GM12878 (cell line): Measurements from ENCODE around the gene ARMC9. TPM values are rescaled to one million over a fixed set of nuclear protein-coding genes. Genes with fewer than 3 reads are reported as not detected.

Source experiments
- ATAC-seq: fragments of 200-7000 bp; cut with Tn5 transposase; 3 replicates; pipeline ENCODE4 v1.9.1; 2020; ENCODE audit warnings: mild to moderate bottlenecking, moderate library complexity
- BruUV-seq: library from RNA; stranded (reverse); fragments of 400-500 nt; replicated peaks from 2 replicates; lab custom pipeline; 2021; lab: Mats Ljungman, UMichigan
- CTCF ChIA-PET: fragments of 300-600 bp; sonication (Branson Sonifier 250); formaldehyde crosslinking; extraction: SDS; loops from one replicate; lab custom pipeline; 2021; ENCODE audit warnings: inconsistent platforms; lab: Yijun Ruan, JAX
- POLR2A ChIA-PET: fragments of 350-600 bp; formaldehyde crosslinking; extraction: SDS; loops from one replicate; lab custom pipeline; 2021; ENCODE audit warnings: inconsistent platforms; lab: Charles Lee
- RAD21 ChIA-PET: fragments of 300-600 bp; sonication (Branson Sonifier 250); formaldehyde crosslinking; loops from one replicate; lab custom pipeline; 2023; ENCODE audit warnings: antibody characterized with exemption; ENCODE audit not compliant: unreplicated experiment; lab: Charles Lee
- SMC1A ChIA-PET: fragments of 300-600 bp; sonication (Branson Sonifier 250); formaldehyde crosslinking; loops from one replicate; lab custom pipeline; 2023; ENCODE audit not compliant: unreplicated experiment, uncharacterized antibody; lab: Charles Lee
- DNase-seq: peaks from one replicate; pipeline ENCODE4 v3.0.0-alpha.2; 2011; ENCODE audit warnings: low read depth, low spot score
- FAIRE-seq: peaks from 3 replicates; lab custom pipeline; 2011; peaks lifted over from hg19 to GRCh38; lab: Jason Lieb, UNC
- H2AFZ ChIP-seq: 2 replicates; pipeline ENCODE4 v1.6.0; 2011; ENCODE audit warnings: low read depth, low read length, control low read depth; ENCODE audit not compliant: control insufficient read depth
- H3K27ac ChIP-seq: 2 replicates; pipeline ENCODE4 v1.5.1; 2011; ENCODE audit warnings: control low read depth; ENCODE audit not compliant: control insufficient read depth, insufficient read depth
- H3K27me3 ChIP-seq, 2 experiments: replicated peaks in 1 of 2; 2 replicates each; pipeline versions ENCODE4 v1.6.0 to v1.6.1; 2011; ENCODE audit warnings: low read length in 1 of 2; ENCODE audit not compliant: control insufficient read depth in 2 of 2, insufficient read depth in 2 of 2
- H3K36me3 ChIP-seq, 2 experiments: 2 replicates each; pipeline ENCODE4 v1.5.1; 2011; ENCODE audit warnings: low read length in 1 of 2; ENCODE audit not compliant: control insufficient read depth in 2 of 2, insufficient read depth in 2 of 2
- H3K4me1 ChIP-seq: 2 replicates; pipeline ENCODE4 v1.6.1; 2011; ENCODE audit warnings: mild to moderate bottlenecking, low read length, moderate library complexity, mixed read lengths; ENCODE audit not compliant: control insufficient read depth, insufficient read depth
- H3K4me2 ChIP-seq: 2 replicates; pipeline ENCODE4 v1.6.0; 2011; ENCODE audit warnings: control low read depth; ENCODE audit not compliant: control insufficient read depth, insufficient read depth
- H3K4me3 ChIP-seq: fragments of 200-600 bp; sonication (generic); 2 replicates; pipeline ENCODE4 v1.5.1; 2016
- H3K79me2 ChIP-seq: 2 replicates; pipeline ENCODE4 v1.6.0; 2011; ENCODE audit warnings: low read length; ENCODE audit not compliant: control insufficient read depth, insufficient read depth
- H3K9ac ChIP-seq: 2 replicates; pipeline ENCODE4 v1.8.0; 2011; ENCODE audit warnings: low read length, control low read depth, mixed read lengths; ENCODE audit not compliant: control insufficient read depth, insufficient read depth
- H3K9me3 ChIP-seq: replicated peaks from 3 replicates; pipeline ENCODE4 v1.5.1; 2011; ENCODE audit warnings: mild to moderate bottlenecking, low read length; ENCODE audit not compliant: control insufficient read depth, insufficient read depth
- H4K20me1 ChIP-seq: 2 replicates; pipeline ENCODE4 v1.6.0; 2011; ENCODE audit not compliant: control insufficient read depth, insufficient read depth
- ATF2 ChIP-seq: IDR thresholded peaks from 2 replicates; pipeline ENCODE4 v1.6.1; 2012; ENCODE audit warnings: low read length, inconsistent platforms
- ATF7 ChIP-seq: fragments of 450-650 bp; IDR thresholded peaks from 2 replicates; pipeline ENCODE4 v1.6.1; 2016; ENCODE audit warnings: low read depth, mild to moderate bottlenecking
- BCL3 ChIP-seq: IDR thresholded peaks from 2 replicates; pipeline ENCODE4 v1.6.1; 2011; ENCODE audit warnings: borderline replicate concordance, low read depth, mild to moderate bottlenecking, moderate library complexity, low read length; ENCODE audit not compliant: insufficient read depth, poor library complexity, severe bottlenecking
- CHD4 ChIP-seq: fragments of 200-600 bp; sonication (generic); IDR thresholded peaks from 2 replicates; pipeline ENCODE4 v1.6.1; 2016; ENCODE audit warnings: mild to moderate bottlenecking
- CREM ChIP-seq: IDR thresholded peaks from 2 replicates; pipeline ENCODE4 v1.6.1; 2014; ENCODE audit warnings: antibody characterized with exemption, low read depth
- HDAC6 ChIP-seq: fragments of 200-600 bp; sonication (generic); IDR thresholded peaks from one replicate; pipeline ENCODE4 v1.8.0; 2017; ENCODE audit warnings: antibody characterized with exemption; ENCODE audit not compliant: unreplicated experiment
- IRF5 ChIP-seq: fragments of 450-650 bp; IDR thresholded peaks from 2 replicates; pipeline ENCODE4 v1.6.1; 2017; ENCODE audit warnings: borderline replicate concordance
- KDM1A ChIP-seq: fragments of 200-600 bp; sonication (generic); IDR thresholded peaks from 2 replicates; pipeline ENCODE4 v1.6.1; 2016; ENCODE audit warnings: borderline replicate concordance
- NFYB ChIP-seq: IDR thresholded peaks from 2 replicates; pipeline ENCODE4 v1.6.1; 2011; ENCODE audit warnings: low read depth, mild to moderate bottlenecking, low read length, improper control_type of control experiment, moderate library complexity; ENCODE audit not compliant: insufficient read depth
- PAX5 ChIP-seq: IDR thresholded peaks from 2 replicates; pipeline ENCODE4 v1.6.1; 2011; ENCODE audit warnings: low read depth, low read length, borderline replicate concordance
- PML ChIP-seq: IDR thresholded peaks from 2 replicates; pipeline ENCODE4 v1.6.1; 2012; ENCODE audit warnings: low read length, inconsistent platforms
- POLR2AphosphoS5 ChIP-seq: IDR thresholded peaks from 2 replicates; pipeline ENCODE4 v1.6.1; 2011; ENCODE audit warnings: mild to moderate bottlenecking, low read length, inconsistent platforms
- SMAD5 ChIP-seq: IDR thresholded peaks from 2 replicates; pipeline ENCODE4 v1.6.1; 2016; ENCODE audit warnings: antibody characterized with exemption, low read depth
- SMARCA5 ChIP-seq: fragments of 450-650 bp; IDR thresholded peaks from 2 replicates; pipeline ENCODE4 v1.6.1; 2017; ENCODE audit warnings: mild to moderate bottlenecking
- SREBF2 ChIP-seq: IDR thresholded peaks from 2 replicates; pipeline ENCODE4 v1.6.1; 2012; ENCODE audit warnings: mild to moderate bottlenecking, low read length
- SUZ12 ChIP-seq: fragments of 200-600 bp; sonication (generic); IDR thresholded peaks from one replicate; pipeline ENCODE4 v1.6.1; 2018; ENCODE audit warnings: antibody characterized with exemption, mild to moderate bottlenecking; ENCODE audit not compliant: unreplicated experiment
- WGBS: methylation state at CpG from one replicate; pipeline ENCODE4 v1.1.6; 2016; ENCODE audit warnings: low lambda C conversion rate; ENCODE audit not compliant: insufficient replicate concordance, insufficient coverage; ENCODE audit errors: missing lambda C conversion rate; 5-methylcytosine and 5-hydroxymethylcytosine counted together
- in situ Hi-C: fragments of 300-500 bp; cut with MboI; formaldehyde crosslinking; loops from 9 replicates; pipeline ENCODE4 v1.14.3; 2018; ENCODE audit warnings: mixed read lengths
- intact Hi-C: fragments of 100-400 bp; cut with micrococcal nuclease; formaldehyde crosslinking; loops from one replicate; pipeline ENCODE4 v1.14.2; 2022; ENCODE audit not compliant: unreplicated experiment
- polyA plus RNA-seq, 11 experiments: library from polyadenylated mRNA; depleted of rRNA in 4 of 11; unstranded in 6 of 11; stranded (reverse) in 5 of 11; fragments of >200 nt; fragmentation: Nextera tagmentation in 4 of 11; fragmentation: Illumina TruSeq in 1 of 11; extraction: Ambion mirVana in 4 of 11; extraction: Trizol in 1 of 11; gene quantifications; 1 replicate in 1 of 11; 2 replicates in 10 of 11; pipeline versions ENCODE4 v1.2.1 to v1.2.3, GENCODE V29; 2011 to 2016; ENCODE audit warnings: inconsistent platforms in 2 of 11, missing spikeins in 2 of 11, low read depth in 1 of 11
- total RNA-seq, 4 experiments: library from RNA; depleted of rRNA in 3 of 4; stranded (reverse); fragments of >200 nt in 3 of 4; fragmentation: Illumina TruSeq in 1 of 4; extraction: Trizol in 1 of 4; gene quantifications; 2 replicates each; pipeline versions ENCODE4 v1.2.1 to v1.2.3, GENCODE V29; 2013 to 2021
- TF ChIP-seq, protein P1 (sequence below): fragments of 450-650 bp; IDR thresholded peaks from 2 replicates; pipeline ENCODE4 v1.6.1; 2016; ENCODE audit warnings: mild to moderate bottlenecking
- TF ChIP-seq, protein P2 (sequence below): IDR thresholded peaks from 2 replicates; pipeline ENCODE4 v1.6.1; 2011; ENCODE audit warnings: low read depth, mild to moderate bottlenecking, low read length, moderate library complexity, borderline replicate concordance; ENCODE audit errors: extremely low read depth

ARMC9 gene
- total and polyA plus RNA-seq, 10 of the 15 experiments (the other 5 are each of a cell fraction or from before 2014, with no cell fraction given) = 3.8 to 21.8 (median 10.4) TPM

DNA sequence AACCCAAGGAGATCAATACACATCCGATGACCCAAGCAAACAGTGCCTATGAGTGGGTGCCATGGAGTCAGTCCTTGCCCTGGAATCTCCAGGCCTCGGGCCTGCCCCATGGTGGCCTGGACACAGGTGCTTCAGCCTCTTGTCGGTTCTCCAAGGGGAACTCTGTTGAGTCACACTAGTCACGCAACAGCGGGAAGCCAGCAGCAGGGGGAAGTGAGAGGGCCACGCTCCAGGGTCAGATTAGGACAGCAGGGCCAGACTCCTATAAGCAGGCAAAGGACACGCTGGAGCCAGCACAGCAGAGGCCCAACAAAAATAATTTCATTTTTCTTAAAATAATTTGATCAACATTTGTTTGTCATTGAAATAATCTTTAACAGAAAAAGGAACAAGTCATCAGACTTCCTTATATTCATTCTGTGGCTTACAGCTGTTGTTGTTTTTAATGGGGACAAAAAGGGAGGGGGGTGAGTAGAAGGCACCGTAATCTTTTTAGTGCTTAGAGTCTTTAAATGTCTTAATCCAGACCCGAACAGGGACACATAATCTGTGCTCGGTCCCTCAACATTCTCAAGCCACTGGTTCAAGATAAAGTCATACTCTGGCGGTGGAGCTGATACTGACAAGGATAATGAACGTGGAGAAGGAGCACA is 16.4 kb upstream of the ARMC9 start:
- POLR2A ChIA-PET = interaction anchor here (0.5 to 1.0 kb wide), 3 partner anchors 13 to 448 kb away, joined by 3 to 4 read pairs (median 3); no protein-coding TSS in a partner anchor
- H3K4me1 ChIP-seq = peaks cover 48% of the 10 kb centered on the region
- BruUV-seq = TSS peak; percentile 67
- peak overlapping the region; percentile 81 for H3K27ac ChIP-seq
- DNase-seq (peak; percentile 52), ATAC-seq (peak; percentile 75), FAIRE-seq (no peak)
- SMC1A ChIA-PET = interaction anchor here (0.6 to 2.8 kb wide), 10 partner anchors 8 to 212 kb away, joined by 3 to 18 read pairs (median 4); partner anchors contain the start of gene ARMC9
- H2AFZ ChIP-seq = peak overlapping the region; percentile 31
- intact Hi-C loops (loop anchor here (2.0 kb wide), 1 partner anchor 45 kb away; no protein-coding TSS in a partner anchor), in situ Hi-C loops (no loop called here)
- H3K27me3 ChIP-seq = no peaks in the 10 kb centered on the region
- no peaks in the 10 kb centered on the region for H3K36me3 ChIP-seq
- no peaks in the 10 kb centered on the region for H3K9me3 ChIP-seq
- RAD21 ChIA-PET = interaction anchor here (0.9 to 1.0 kb wide), 2 partner anchors 78 to 234 kb away, joined by 3 to 4 read pairs; no protein-coding TSS in a partner anchor
- 40% methylated on average over 12 of the region's 12 CpGs for WGBS
- H3K4me3 ChIP-seq = peak overlapping the region; percentile 34; the same call in 1 of the 2 replicates
- CTCF ChIA-PET = interaction anchor here (0.8 to 1.2 kb wide), 5 partner anchors 8 to 225 kb away, joined by 3 to 4 read pairs (median 3); no protein-coding TSS in a partner anchor
- peak overlapping the region; percentile 59 for H3K9ac ChIP-seq
- no peaks in the 10 kb centered on the region for H4K20me1 ChIP-seq
- H3K79me2 ChIP-seq = peaks cover 2% of the 10 kb centered on the region; the same call in 1 of the 2 replicates
- peak overlapping the region; percentile 56 for H3K4me2 ChIP-seq
- TF ChIP-seq SREBF2 = no peak
- TF ChIP-seq PAX5 = peak; percentile 83
- TF ChIP-seq HDAC6 = no peak
- TF ChIP-seq BCL3 = peak; percentile 62
- no peak for TF ChIP-seq PML
- peak; percentile 39; the same call in 1 of the 2 replicates for TF ChIP-seq ATF7
- no peak for TF ChIP-seq KDM1A
- TF ChIP-seq CHD4 = no peak
- TF ChIP-seq POLR2AphosphoS5 = no peak
- TF ChIP-seq, protein P1, sequence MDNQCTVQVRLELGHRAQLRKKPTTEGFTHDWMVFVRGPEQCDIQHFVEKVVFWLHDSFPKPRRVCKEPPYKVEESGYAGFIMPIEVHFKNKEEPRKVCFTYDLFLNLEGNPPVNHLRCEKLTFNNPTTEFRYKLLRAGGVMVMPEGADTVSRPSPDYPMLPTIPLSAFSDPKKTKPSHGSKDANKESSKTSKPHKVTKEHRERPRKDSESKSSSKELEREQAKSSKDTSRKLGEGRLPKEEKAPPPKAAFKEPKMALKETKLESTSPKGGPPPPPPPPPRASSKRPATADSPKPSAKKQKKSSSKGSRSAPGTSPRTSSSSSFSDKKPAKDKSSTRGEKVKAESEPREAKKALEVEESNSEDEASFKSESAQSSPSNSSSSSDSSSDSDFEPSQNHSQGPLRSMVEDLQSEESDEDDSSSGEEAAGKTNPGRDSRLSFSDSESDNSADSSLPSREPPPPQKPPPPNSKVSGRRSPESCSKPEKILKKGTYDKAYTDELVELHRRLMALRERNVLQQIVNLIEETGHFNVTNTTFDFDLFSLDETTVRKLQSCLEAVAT = no peak
- no peak for TF ChIP-seq NFYB
- TF ChIP-seq CREM = peak; percentile 80; the same call in 1 of the 2 replicates
- no peak for TF ChIP-seq ATF2
- no peak for TF ChIP-seq IRF5
- TF ChIP-seq SUZ12 = no peak
- TF ChIP-seq, protein P2, sequence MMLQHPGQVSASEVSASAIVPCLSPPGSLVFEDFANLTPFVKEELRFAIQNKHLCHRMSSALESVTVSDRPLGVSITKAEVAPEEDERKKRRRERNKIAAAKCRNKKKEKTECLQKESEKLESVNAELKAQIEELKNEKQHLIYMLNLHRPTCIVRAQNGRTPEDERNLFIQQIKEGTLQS = no peak
- no peak for TF ChIP-seq SMAD5
- no peak for TF ChIP-seq SMARCA5
